GM19025 (cell line): ENCODE measurements around the gene CCL13.
"Not testable (repeated sequence)": the region's sequence is repeated elsewhere in the genome, so short reads cannot be mapped to it uniquely, and the experiment has no call there.

Experiments
- ATAC-seq: cut with Tn5 transposase; IDR thresholded peaks from one replicate; pipeline ENCODE4 v1.9.1; 2021; ENCODE audit warnings: mild to moderate bottlenecking, low read depth, moderate library complexity; ENCODE audit not compliant: unreplicated experiment

CCL13 gene

DNA sequence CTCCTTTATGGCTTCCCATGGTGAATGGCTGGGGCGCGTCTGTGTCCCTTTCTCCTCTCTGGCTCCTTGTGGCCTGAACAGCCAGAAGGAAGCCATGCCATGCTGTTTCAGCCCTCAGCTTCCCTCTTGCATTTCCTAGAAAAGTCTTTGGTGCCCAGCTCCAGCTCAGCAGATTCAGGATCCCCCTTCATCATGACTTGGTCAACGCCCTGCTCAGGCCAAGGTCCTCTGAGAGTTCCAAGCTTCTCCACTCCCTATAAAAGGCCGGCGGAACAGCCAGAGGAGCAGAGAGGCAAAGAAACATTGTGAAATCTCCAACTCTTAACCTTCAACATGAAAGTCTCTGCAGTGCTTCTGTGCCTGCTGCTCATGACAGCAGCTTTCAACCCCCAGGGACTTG lies at the start of gene CCL13:
Gene CCL13 (plus strand): TSS at position 287 of the 400 bp plus-strand sequence. CDS start 47 bp downstream, at position 334.
- no peak for ATAC-seq

DNA sequence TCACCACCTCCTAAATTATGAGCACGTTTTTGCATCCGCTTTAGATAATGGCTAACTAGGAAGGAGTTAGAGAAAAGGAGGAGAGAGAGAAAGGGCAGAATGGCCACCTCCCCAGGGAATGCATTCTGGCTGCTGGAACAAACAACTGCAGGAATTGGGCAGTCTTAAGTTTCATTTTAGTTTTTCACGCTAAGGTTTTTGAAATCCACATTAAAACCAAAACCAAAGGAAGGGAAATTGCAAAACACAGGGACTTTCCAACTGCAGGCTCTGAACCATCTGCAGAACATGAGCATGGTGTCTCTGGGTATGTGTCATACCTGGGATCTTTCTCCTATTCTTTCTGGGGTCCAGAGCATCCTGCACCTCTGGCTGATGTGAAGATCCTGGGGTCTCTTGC lies 49.2 kb upstream of the CCL13 start:
- ATAC-seq: no peak

DNA sequence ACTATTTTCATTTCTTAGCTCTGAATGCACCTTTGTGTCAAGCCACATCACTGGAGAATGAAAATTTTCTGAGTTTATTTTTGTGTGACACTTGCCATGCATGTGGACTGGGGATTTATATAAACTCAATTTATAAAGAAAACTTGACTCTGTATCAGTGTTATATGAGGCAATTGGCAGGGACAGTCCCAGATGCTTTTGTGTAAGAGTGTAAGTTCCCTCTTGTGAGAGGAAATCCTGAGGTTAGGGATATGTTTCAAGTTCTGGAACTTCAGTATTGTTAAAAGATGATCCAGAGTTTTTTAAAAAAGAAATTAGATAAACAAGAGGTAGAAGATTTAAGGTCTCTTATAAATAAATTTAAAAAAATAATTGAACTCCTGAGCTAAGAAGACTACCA lies 47.9 kb upstream of the CCL13 start:
- no peak for ATAC-seq

DNA sequence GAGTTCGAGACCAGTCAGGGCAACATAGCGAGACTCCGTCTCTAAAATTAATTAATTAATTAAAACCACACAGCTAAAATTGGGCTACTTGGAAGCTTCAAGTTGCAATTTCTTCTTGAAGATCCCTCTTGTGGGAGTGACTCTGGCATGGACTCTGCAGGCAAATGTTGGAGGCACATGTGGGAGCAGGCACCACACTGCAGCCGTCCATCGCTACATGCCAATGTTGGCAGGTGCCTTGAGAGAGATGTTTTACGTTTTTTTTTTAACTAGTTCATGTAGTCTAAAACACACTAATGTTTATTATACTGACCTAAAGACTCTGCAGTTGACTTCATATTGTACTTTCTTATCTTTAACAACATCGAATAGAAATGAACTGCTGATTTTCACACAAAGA lies 45.0 kb upstream of the CCL13 start:
- ATAC-seq: no peak

DNA sequence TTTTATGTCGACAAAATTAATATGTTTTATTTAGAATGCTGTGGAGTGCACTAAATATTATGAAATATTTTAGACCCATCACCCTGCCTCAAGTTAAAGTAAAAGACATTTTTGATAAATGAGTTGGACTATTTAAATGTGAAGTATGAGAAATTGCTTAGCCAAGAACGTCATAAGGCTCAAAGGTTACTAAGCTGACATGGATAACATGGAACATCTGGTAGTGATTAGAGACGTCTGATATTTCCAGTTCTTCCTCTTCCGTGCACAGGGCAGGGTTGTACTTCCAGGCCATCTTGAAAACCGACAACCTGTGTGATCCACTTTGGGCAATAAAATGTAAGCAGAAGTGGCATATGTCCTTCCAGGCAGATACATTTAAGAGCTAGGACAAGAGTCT lies 44.2 kb upstream of the CCL13 start:
- ATAC-seq: no peak

DNA sequence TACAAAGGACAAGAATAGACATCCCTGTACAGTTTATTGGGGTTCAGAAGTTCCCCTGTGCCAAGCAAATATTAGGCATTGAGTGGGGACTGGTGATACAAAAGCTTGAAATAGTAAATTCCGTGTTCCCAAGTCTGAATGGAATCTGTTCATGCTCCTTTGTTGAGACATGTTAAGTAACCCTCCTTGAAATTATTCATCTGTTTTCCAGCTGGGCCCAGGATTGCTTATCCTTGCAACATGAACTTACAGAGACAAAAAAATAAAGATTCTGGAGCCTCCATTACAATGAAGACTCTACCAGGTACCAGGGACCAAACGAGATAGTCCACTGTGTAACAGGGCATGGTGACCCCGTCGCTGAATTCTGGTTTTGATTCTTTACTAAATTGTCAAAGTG lies 43.1 kb upstream of the CCL13 start:
- no peak for ATAC-seq

DNA sequence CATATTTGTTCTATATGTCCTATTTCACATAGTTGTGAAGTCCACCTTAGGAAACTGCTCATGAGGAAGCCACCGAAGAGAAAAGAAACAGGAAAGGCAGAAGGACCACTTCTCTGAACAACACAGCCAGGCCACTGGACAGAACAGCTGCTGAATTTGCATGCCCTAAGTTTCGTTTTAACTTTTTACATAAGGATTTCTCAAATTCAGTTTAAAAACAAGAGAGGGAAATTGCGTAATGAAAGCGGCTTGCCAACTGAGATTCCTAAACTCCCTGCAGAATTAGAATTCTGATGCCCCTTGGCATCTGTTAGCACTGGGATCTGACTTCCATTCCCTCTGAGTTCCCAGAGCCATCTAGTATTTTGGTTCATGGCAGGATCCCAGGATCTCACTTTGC lies 42.0 kb upstream of the CCL13 start:
- ATAC-seq: no peak

DNA sequence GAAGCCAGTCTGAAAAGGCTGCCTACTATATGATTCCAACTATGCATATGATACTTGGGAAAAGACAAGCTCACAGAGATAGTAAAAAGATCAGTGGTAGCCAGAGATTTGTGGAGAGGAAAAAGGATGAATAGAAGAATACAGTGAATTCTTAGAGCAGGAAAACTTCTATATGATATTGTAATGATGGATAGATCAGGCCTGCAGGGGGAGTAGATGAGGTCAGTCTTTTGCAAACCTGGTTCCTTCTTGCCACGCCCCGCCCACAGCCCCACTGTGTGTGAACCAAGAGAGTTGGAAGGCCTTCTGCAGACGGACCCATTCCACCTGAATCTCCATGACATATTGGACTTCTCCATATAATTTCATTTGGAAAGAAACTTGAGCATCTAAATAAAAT lies 37.8 kb upstream of the CCL13 start:
- no peak for ATAC-seq

DNA sequence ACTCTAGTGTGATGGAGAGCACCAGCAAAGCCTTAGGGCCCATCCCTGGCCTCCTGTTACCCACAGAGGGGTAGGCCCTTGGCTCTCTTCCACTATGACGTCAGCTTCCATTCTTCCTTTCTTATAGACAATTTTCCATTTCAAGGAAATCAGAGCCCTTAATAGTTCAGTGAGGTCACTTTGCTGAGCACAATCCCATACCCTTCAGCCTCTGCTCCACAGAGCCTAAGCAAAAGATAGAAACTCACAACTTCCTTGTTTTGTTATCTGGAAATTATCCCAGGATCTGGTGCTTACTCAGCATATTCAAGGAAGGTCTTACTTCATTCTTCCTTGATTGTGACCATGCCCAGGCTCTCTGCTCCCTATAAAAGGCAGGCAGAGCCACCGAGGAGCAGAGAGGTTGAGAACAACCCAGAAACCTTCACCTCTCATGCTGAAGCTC lies 37.2 kb upstream of the CCL13 start, which contains the start of gene CCL8:
Gene CCL8 (plus strand): TSS at position 397 of the 445 bp plus-strand sequence. CDS start 67 bp downstream, outside the sequence.
- no peak for ATAC-seq

DNA sequence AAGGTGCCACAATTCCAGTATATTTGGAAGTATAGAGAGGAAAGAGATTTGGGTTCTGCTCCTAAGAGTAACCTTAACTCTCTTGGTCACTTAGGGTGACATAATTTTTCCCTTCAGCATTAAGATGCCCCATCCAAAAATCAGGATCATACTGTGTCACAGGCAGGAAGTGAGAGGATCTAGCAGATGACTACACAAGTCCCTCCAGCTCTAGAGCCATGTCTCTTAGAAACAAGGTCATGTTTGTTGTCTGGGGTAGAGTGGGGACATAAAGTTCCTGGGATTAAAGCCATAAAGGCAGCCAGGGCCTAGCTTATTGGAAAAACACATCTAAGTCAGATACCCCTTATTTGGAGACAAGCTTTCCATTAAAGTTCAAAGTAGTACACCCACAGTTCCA lies 34.3 kb upstream of the CCL13 start:
- no peak for ATAC-seq

DNA sequence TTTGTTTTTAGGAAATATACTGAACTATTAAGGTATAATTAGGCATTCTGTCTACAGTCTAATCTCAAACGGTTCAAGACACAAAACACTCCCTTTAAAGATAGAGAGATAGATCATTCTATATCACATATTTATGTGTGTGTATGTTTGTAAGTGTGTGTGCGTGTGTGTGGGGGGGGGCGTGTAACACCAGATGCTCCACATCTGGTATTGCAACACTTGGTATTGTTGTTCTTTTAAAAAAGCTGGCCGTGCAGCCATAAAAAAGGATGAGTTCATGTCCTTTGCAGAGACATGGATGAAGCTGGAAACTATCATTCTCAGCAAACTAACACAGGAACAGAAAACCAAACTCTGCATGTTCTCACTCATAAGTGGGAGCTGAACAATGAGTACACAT lies 28.7 kb upstream of the CCL13 start:
- ATAC-seq: not testable (repeated sequence)

DNA sequence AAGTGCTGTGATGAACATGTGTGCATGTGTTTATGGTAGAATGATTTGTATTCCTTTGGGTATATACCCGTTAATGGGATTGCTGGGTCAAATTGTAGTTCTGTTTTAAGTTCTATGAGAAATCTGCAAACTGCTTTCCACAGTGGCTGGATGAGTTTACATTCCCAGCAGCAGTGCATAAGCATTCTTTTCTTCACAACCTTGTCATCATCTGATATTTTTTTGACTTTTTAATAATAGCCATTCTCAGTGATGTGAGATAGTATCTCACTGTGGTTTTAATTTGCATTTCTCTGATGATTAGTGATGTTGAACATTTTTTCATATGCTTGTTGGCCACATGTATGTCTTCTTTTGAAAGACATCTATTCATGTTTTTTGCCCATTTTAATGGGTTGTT lies 18.6 kb upstream of the CCL13 start:
- no peak for ATAC-seq

DNA sequence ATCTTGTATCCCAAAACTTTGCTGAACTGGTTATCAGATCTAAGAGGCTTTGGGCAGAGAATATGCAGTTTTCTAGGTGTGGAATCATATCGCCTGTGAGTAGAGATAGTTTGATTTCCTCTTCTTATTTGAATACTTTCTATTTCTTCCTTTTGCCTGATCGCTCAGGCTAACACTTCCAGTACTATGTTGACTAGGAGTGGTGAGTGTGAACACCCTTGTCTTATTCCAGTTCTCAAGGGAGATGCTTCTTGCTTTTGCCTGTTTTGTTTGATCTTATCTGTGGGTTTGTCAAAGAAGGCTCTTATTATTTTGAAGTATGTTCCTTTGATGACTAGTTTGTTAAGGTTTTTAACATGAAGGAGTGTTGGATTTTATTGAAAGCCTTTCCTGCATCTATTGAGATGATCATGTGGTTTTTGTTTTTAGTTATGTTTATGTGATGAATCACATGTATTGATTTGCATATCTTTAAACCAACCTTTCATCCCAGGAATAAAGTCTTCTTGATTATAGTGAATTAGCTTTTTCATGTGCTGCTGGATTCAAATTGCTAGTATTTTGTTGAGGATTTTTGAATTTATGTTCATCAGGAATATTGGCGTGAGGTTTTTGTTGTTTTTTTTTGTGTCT lies 17.0 kb upstream of the CCL13 start:
- no peak for ATAC-seq

DNA sequence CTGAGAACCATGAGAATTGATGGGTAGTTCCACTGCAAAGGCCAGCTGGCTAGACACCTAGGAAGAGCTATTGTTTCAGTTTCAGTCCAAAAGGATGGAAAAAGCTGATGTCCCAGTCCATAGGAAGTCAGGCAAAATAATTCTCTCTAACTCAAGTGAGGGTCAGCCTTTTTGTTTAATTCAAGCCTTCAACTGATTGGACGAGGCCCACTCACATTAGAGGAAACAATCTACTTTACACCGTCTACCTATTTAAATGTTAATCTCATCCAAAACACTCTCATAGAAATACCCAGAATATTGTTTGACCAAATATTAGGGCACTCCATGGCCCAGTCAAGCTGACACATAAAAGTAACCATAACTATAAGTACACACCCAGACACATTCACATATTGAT lies 14.4 kb upstream of the CCL13 start:
- ATAC-seq: no peak

DNA sequence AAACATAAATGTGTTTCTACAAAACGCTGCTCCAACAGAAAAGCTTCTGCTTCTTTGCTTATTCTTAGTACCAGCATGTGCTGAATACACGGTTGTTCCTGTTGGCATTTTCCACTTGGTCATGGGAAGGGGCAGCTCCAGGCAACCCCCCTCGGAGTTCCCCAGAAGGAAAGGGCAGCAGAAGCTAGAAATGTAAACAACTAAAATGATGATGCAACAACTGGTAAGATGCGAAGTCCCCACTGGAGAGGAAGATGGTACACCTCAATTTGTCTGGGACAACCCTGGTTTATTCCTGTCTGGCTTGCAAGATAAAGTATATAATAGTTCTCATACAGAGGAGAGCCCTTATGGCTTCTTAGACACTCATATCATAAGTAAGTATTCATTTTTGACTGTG lies 9.2 kb upstream of the CCL13 start:
- ATAC-seq: no peak

DNA sequence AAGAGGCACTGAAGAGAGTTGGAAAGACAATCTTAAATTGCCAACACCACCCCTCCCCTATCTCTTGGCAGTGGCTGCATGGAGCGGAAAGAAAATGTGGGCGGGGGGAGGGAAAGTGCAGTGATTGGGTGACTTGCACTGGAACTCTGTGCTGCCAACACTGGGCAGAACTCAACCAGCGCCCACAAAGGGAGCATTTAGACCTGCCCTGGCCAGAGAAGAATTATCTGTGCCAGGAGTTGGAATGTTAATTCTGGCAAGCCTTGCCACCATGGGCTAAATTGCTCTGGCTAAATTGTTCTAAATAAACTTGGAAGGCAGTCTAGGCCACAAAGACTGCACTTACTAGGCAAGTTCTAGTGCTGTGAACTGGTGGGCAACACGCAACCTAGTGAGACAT lies 6.5 kb upstream of the CCL13 start:
- no peak for ATAC-seq

DNA sequence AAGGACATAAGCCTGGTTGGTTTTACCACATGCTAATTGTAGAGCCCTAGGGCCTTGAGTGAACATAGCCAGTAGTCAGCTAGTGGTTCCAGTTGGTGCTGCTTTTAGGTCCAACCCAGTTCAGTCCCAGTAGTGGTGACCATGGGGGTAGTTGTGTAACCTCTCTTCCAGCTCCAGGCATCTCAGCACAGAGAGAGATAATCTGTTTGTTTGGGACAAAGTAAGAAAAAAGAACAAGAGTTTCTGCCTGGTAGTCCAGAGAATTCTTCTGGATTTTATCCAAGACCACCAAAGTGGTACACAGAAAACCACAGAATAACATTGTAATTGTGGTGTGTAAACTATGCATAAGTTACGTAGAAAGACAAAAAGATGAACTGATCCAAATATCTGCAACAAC lies 5.2 kb upstream of the CCL13 start:
- ATAC-seq: no peak

DNA sequence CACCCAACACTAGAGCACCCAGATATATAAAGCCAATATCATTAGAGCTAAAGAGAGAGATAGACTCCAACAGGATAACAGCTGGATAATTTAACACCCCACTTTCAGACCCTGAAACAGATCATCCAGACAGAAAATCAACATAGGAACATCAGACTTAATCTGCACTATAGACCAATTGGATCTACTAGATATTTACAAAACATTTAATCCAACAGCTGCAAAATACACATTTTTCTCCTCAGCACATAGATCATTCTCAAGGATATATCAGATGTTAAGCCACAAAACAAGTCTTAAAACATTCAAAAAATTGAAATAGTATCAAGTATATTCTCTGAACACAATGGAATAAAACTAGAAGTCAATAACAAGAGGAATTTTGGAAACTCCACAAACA lies 4.1 kb upstream of the CCL13 start:
- no peak for ATAC-seq

DNA sequence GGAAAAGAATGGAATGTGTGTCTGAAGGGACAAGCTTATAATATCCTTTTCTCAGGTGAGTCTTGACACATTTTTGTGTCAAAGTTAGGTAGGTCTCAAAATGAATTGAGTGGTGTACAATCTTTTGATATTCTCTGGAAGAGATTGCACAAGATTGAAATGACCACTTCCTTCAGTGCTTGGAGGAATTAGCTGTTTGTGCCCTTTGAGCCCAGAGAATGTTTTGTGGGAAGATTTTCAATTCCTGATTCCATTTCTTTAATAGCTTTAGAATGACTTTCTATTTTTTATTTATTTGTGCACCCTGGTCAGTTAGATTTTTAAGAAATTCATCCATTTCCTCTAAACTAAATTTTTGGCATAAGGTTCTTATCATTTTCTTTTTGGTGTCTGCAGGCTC lies 1.6 kb upstream of the CCL13 start:
- ATAC-seq: no peak

DNA sequence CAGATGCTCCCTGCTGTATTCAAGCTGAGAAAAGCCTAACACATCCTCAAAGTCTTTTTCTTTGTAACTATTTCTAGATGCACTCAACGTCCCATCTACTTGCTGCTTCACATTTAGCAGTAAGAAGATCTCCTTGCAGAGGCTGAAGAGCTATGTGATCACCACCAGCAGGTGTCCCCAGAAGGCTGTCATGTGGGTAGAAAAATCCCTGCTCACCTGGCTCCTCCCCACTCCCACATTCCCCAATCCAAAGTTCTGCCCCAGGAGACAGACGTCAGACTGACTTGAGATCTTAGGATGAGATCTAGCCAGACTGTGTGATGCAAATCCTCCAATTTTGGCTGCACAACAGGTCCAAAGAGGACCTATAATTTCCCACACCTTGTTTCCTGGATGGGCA lies 1.1 kb downstream of the CCL13 start:
- ATAC-seq: no peak

DNA sequence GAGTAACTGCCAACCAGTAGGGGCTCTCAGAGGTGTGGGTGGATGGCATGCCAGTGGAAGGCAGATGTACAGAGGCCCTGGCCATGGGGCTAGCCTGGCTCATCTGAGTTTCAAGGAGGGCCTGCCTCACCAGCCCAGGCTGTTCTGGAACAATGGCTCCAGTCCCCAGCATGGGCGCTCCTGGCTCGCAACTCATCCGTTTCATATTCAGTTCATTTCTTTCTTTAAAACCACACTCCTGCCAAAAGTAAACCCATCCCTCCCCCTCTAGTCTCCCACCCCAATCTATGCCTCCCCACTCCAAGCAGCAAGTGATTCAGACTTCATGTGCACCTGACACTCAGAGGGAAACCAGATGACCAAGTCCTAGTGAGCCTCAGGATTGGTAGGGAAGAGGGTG lies 2.4 kb downstream of the CCL13 start:
- no peak for ATAC-seq

DNA sequence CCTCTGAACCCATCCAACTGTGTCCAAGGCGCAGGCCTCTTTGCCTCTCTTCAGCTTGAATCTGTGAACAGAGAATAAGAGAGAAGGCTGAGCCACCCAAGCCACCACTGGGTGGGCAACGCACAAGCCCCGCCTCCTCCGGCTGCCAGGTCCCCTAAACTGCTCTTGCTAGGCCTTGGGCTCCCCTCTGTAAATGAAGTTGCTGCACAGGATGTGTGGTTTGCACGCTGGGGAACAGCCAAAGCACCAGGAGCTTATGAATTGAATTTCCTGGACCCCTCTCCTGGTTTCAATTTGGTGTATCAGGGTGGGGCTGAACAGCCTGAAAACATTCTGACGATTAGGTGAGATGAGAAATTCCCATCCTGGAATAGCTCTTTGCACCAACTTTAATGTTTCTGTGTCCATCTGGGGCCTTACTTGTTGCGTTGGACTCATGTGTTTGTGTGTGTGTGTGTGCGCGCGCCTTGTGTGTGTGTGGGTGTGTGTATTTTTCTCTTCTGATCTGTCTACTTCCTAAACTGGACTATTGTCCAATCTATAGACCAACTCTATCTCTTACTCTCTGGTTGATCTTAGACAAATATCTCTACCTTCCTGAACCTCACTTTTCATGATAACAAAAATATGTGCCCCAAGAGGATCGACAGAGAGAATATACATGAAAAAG lies 4.5 kb downstream of the CCL13 start:
- ATAC-seq: no peak
